Stimulated activated memory B cell treated with anti-CD40 and anti-IgM and Interleukin-4, amounts not matched to agents 10 μg/mL and 1 μg/mL and 100 μg/mL, for 72 hours (primary cell): ENCODE data around the gene RFTN1.
A peak's percentile ranks its signal among the peaks of the same experiment; 100 is the strongest.

ENCODE experiments used
- ATAC-seq: fragments of 150-1000 bp; cut with Tn5 transposase; 2 replicates; pipeline ENCODE4 v1.10.0; 2021
- H3K27ac Mint-ChIP-seq: one replicate; pipeline ENCODE4 v1.8.0; 2022; ENCODE audit warnings: mild to moderate bottlenecking, mixed read lengths
- H3K27me3 Mint-ChIP-seq: one replicate; pipeline ENCODE4 v1.8.0; 2022; ENCODE audit warnings: mixed read lengths
- H3K36me3 Mint-ChIP-seq: one replicate; pipeline ENCODE4 v1.8.0; 2022; ENCODE audit warnings: mixed read lengths
- H3K4me1 Mint-ChIP-seq: one replicate; pipeline ENCODE4 v1.8.0; 2022; ENCODE audit warnings: mixed read lengths
- H3K4me3 Mint-ChIP-seq: one replicate; pipeline ENCODE4 v1.8.0; 2022; ENCODE audit warnings: mild to moderate bottlenecking, moderate library complexity, mixed read lengths
- H3K9me3 Mint-ChIP-seq: one replicate; pipeline ENCODE4 v1.8.0; 2022; ENCODE audit warnings: mixed read lengths

The RFTN1 gene

GRCh38 chr3:16413321-16413720 lies 100.2 kb downstream of the RFTN1 start:
- Mint-ChIP-seq H3K36me3 (peaks cover 77% of the 10 kb centered on the region), H3K27ac (peak overlapping the region; percentile 14), H3K4me1 (peaks cover 64% of the 10 kb centered on the region), H3K4me3 (no peak overlapping the region), H3K27me3 (peaks cover 17% of the 10 kb centered on the region), H3K9me3 (no peaks in the 10 kb centered on the region)
- ATAC-seq = no peak

GRCh38 chr3:16412192-16412800 lies 101.2 kb downstream of the RFTN1 start:
- peaks cover 72% of the 10 kb centered on the region for H3K4me1 Mint-ChIP-seq
- no peaks in the 10 kb centered on the region for H3K9me3 Mint-ChIP-seq
- peak overlapping the region; percentile 74 for H3K27ac Mint-ChIP-seq
- peak; percentile 34 for ATAC-seq
- peaks cover 17% of the 10 kb centered on the region for H3K27me3 Mint-ChIP-seq
- peaks cover 79% of the 10 kb centered on the region for H3K36me3 Mint-ChIP-seq
- no peak overlapping the region for H3K4me3 Mint-ChIP-seq

GRCh38 chr3:16411441-16411840 lies 102.1 kb downstream of the RFTN1 start:
- Mint-ChIP-seq H3K36me3 (peaks cover 72% of the 10 kb centered on the region), H3K9me3 (no peaks in the 10 kb centered on the region), H3K27ac (peak overlapping the region; percentile 74), H3K27me3 (peaks cover 17% of the 10 kb centered on the region), H3K4me3 (no peak overlapping the region), H3K4me1 (peaks cover 69% of the 10 kb centered on the region)
- ATAC-seq = peak; percentile 62

GRCh38 chr3:16410659-16411058 lies 102.8 kb downstream of the RFTN1 start:
- peak overlapping the region; percentile 74 for H3K27ac Mint-ChIP-seq
- H3K9me3 Mint-ChIP-seq = no peaks in the 10 kb centered on the region
- ATAC-seq = no peak
- peaks cover 66% of the 10 kb centered on the region for H3K36me3 Mint-ChIP-seq
- peaks cover 63% of the 10 kb centered on the region for H3K4me1 Mint-ChIP-seq
- peaks cover 17% of the 10 kb centered on the region for H3K27me3 Mint-ChIP-seq
- H3K4me3 Mint-ChIP-seq = no peak overlapping the region

- ATAC-seq = no peak
Measured at GRCh38 chr3:16409032-16409431, 104.5 kb downstream of the RFTN1 start.

GRCh38 chr3:16407366-16407765 lies 106.1 kb downstream of the RFTN1 start:
- Mint-ChIP-seq H3K4me3 (no peak overlapping the region), H3K4me1 (peaks cover 49% of the 10 kb centered on the region), H3K27ac (peak overlapping the region; percentile 27), H3K9me3 (no peaks in the 10 kb centered on the region), H3K27me3 (peaks cover under 1% of the 10 kb centered on the region), H3K36me3 (peaks cover 58% of the 10 kb centered on the region)
- no peak for ATAC-seq

More at GRCh38 chr3:16409032-16409431, 104.5 kb downstream of the RFTN1 start:
- H3K27ac Mint-ChIP-seq = no peak overlapping the region
- H3K27me3 Mint-ChIP-seq = peaks cover 5% of the 10 kb centered on the region
- H3K4me3 Mint-ChIP-seq = no peak overlapping the region
- peaks cover 62% of the 10 kb centered on the region for H3K4me1 Mint-ChIP-seq
- no peaks in the 10 kb centered on the region for H3K9me3 Mint-ChIP-seq
- H3K36me3 Mint-ChIP-seq = peaks cover 64% of the 10 kb centered on the region

GRCh38 chr3:16406579-16406978 lies 106.9 kb downstream of the RFTN1 start:
- Mint-ChIP-seq H3K27me3 (peaks cover 8% of the 10 kb centered on the region), H3K4me1 (peaks cover 49% of the 10 kb centered on the region), H3K36me3 (peaks cover 60% of the 10 kb centered on the region), H3K27ac (no peak overlapping the region), H3K9me3 (no peaks in the 10 kb centered on the region), H3K4me3 (no peak overlapping the region)
- no peak for ATAC-seq

- H3K27ac Mint-ChIP-seq = no peak overlapping the region
- H3K4me3 Mint-ChIP-seq = no peak overlapping the region
- no peaks in the 10 kb centered on the region for H3K9me3 Mint-ChIP-seq
- peaks cover 12% of the 10 kb centered on the region for H3K27me3 Mint-ChIP-seq
- H3K36me3 Mint-ChIP-seq = peaks cover 60% of the 10 kb centered on the region
- H3K4me1 Mint-ChIP-seq = peaks cover 49% of the 10 kb centered on the region
- ATAC-seq = no peak
Measured at GRCh38 chr3:16406166-16406565, 107.3 kb downstream of the RFTN1 start.

- H3K4me1 Mint-ChIP-seq = peaks cover 58% of the 10 kb centered on the region
- H3K27ac Mint-ChIP-seq = peak overlapping the region; percentile 17
Measured at GRCh38 chr3:16404349-16404895, 109.1 kb downstream of the RFTN1 start.

GRCh38 chr3:16402451-16402850 lies 111.0 kb downstream of the RFTN1 start:
- H3K9me3 Mint-ChIP-seq = no peaks in the 10 kb centered on the region
- H3K4me3 Mint-ChIP-seq = no peak overlapping the region
- no peak overlapping the region for H3K27ac Mint-ChIP-seq
- peaks cover 65% of the 10 kb centered on the region for H3K36me3 Mint-ChIP-seq
- H3K27me3 Mint-ChIP-seq = peaks cover 14% of the 10 kb centered on the region
- H3K4me1 Mint-ChIP-seq = peaks cover 51% of the 10 kb centered on the region
- no peak for ATAC-seq

More at GRCh38 chr3:16404349-16404895, 109.1 kb downstream of the RFTN1 start:
- no peak overlapping the region for H3K4me3 Mint-ChIP-seq
- ATAC-seq = peak; percentile 62
- H3K36me3 Mint-ChIP-seq = peaks cover 77% of the 10 kb centered on the region
- no peaks in the 10 kb centered on the region for H3K9me3 Mint-ChIP-seq
- peaks cover 14% of the 10 kb centered on the region for H3K27me3 Mint-ChIP-seq

- no peak for ATAC-seq
- H3K36me3 Mint-ChIP-seq = peaks cover 74% of the 10 kb centered on the region
- H3K4me1 Mint-ChIP-seq = peaks cover 49% of the 10 kb centered on the region
- peaks cover 14% of the 10 kb centered on the region for H3K27me3 Mint-ChIP-seq
- H3K4me3 Mint-ChIP-seq = no peak overlapping the region
- H3K9me3 Mint-ChIP-seq = no peaks in the 10 kb centered on the region
- H3K27ac Mint-ChIP-seq = peak overlapping the region; percentile 6
Measured at GRCh38 chr3:16401273-16401672, 112.2 kb downstream of the RFTN1 start.

- Mint-ChIP-seq H3K36me3 (peaks cover 75% of the 10 kb centered on the region), H3K27me3 (peaks cover 14% of the 10 kb centered on the region), H3K4me3 (no peak overlapping the region), H3K27ac (peak overlapping the region; percentile 48), H3K9me3 (no peaks in the 10 kb centered on the region), H3K4me1 (peaks cover 44% of the 10 kb centered on the region)
- ATAC-seq = no peak
Measured at GRCh38 chr3:16400106-16400931, 113.2 kb downstream of the RFTN1 start.

- Mint-ChIP-seq H3K4me3 (no peak overlapping the region), H3K27me3 (peaks cover 14% of the 10 kb centered on the region), H3K27ac (peak overlapping the region; percentile 48), H3K9me3 (no peaks in the 10 kb centered on the region), H3K4me1 (peaks cover 36% of the 10 kb centered on the region), H3K36me3 (peaks cover 70% of the 10 kb centered on the region)
- no peak for ATAC-seq
Measured at GRCh38 chr3:16399473-16399872, 114.0 kb downstream of the RFTN1 start.

GRCh38 chr3:16398648-16399047 lies 114.9 kb downstream of the RFTN1 start:
- Mint-ChIP-seq H3K9me3 (no peaks in the 10 kb centered on the region), H3K36me3 (peaks cover 73% of the 10 kb centered on the region), H3K27me3 (peaks cover 14% of the 10 kb centered on the region), H3K4me1 (peaks cover 33% of the 10 kb centered on the region), H3K4me3 (no peak overlapping the region), H3K27ac (no peak overlapping the region)
- no peak for ATAC-seq

GRCh38 chr3:16396202-16396601 lies 117.3 kb downstream of the RFTN1 start:
- Mint-ChIP-seq H3K4me1 (peaks cover 27% of the 10 kb centered on the region), H3K27me3 (peaks cover 2% of the 10 kb centered on the region), H3K36me3 (peaks cover 61% of the 10 kb centered on the region), H3K27ac (no peak overlapping the region), H3K9me3 (no peaks in the 10 kb centered on the region), H3K4me3 (no peak overlapping the region)
- no peak for ATAC-seq
